Mammary epithelial cell (primary cell): ENCODE results near the gene ST6GAL1.

Experiments used
- EZH2 ChIP-seq: IDR thresholded peaks from 2 replicates; pipeline ENCODE4 v1.6.1; 2012; ENCODE audit warnings: low read length, inconsistent platforms, borderline replicate concordance
- TF ChIP-seq, protein P1 (sequence below), 2 donors: IDR thresholded peaks in 1 of 2; conservative IDR thresholded peaks in 1 of 2; 2 replicates each; pipeline ENCODE4 v1.5.1; 2011 to 2012; ENCODE audit warnings: inconsistent platforms in 2 of 2, low read length in 2 of 2, mild to moderate bottlenecking in 2 of 2, control low read depth in 1 of 2, low read depth in 1 of 2; ENCODE audit not compliant: insufficient read depth in 1 of 2; ENCODE audit errors: extremely low read depth in 1 of 2

- TF ChIP-seq, protein P1, sequence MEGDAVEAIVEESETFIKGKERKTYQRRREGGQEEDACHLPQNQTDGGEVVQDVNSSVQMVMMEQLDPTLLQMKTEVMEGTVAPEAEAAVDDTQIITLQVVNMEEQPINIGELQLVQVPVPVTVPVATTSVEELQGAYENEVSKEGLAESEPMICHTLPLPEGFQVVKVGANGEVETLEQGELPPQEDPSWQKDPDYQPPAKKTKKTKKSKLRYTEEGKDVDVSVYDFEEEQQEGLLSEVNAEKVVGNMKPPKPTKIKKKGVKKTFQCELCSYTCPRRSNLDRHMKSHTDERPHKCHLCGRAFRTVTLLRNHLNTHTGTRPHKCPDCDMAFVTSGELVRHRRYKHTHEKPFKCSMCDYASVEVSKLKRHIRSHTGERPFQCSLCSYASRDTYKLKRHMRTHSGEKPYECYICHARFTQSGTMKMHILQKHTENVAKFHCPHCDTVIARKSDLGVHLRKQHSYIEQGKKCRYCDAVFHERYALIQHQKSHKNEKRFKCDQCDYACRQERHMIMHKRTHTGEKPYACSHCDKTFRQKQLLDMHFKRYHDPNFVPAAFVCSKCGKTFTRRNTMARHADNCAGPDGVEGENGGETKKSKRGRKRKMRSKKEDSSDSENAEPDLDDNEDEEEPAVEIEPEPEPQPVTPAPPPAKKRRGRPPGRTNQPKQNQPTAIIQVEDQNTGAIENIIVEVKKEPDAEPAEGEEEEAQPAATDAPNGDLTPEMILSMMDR (conservative IDR thresholded peaks at IDR 0.05 in 1 of 2, IDR thresholded peaks at IDR 0.05 in 1 of 2; ENCODE audit: extremely low read depth in 1 of 2, insufficient read depth in 1 of 2, low read depth in 1 of 2, low read length in 2 of 2) = no peak
- no peak for TF ChIP-seq EZH2
These were observed 195.1 kb downstream of the ST6GAL1 start for GRCh38 chr3:187125319-187126031.
